RWPE2 (cell line): ENCODE data around the gene CNTNAP2.
"Not testable (repeated sequence)": the region's sequence is repeated elsewhere in the genome, so short reads cannot be mapped to it uniquely, and the experiment has no call there.

Source experiments
- ATAC-seq: fragments of 200-7000 bp; cut with Tn5 transposase; 3 replicates; pipeline ENCODE4 v1.9.1; 2021; ENCODE audit warnings: low read depth
- DNase-seq: peaks from one replicate; pipeline ENCODE4 v3.0.0-alpha.2; 2020; ENCODE audit warnings: low spot score
- H3K27ac ChIP-seq: fragments of 450-650 bp; 2 replicates; pipeline ENCODE4 v1.5.1; 2017; ENCODE audit warnings: mild to moderate bottlenecking; ENCODE audit not compliant: poor library complexity, severe bottlenecking
- H3K27me3 ChIP-seq: fragments of 250-450 bp; sonication (Bioruptor Pico); 2 replicates; pipeline ENCODE4 v1.5.1; 2021; ENCODE audit warnings: mild to moderate bottlenecking, moderate library complexity; ENCODE audit not compliant: insufficient read depth, poor library complexity, severe bottlenecking
- H3K36me3 ChIP-seq: fragments of 250-450 bp; sonication (Bioruptor Pico); 2 replicates; pipeline ENCODE4 v1.5.1; 2020; ENCODE audit warnings: low read depth, mild to moderate bottlenecking, moderate library complexity
- H3K4me1 ChIP-seq: fragments of 250-450 bp; sonication (Bioruptor Pico); 2 replicates; pipeline ENCODE4 v1.5.1; 2021; ENCODE audit warnings: mild to moderate bottlenecking, moderate library complexity; ENCODE audit not compliant: insufficient read depth, poor library complexity, severe bottlenecking
- H3K4me3 ChIP-seq: fragments of 250-450 bp; sonication (Bioruptor Pico); 2 replicates; pipeline ENCODE4 v1.5.1; 2021; ENCODE audit warnings: mild to moderate bottlenecking, moderate library complexity; ENCODE audit not compliant: severe bottlenecking
- H3K9me3 ChIP-seq: fragments of 250-450 bp; sonication (Bioruptor Pico); 2 replicates; pipeline ENCODE4 v1.5.1; 2021; ENCODE audit warnings: mild to moderate bottlenecking, moderate library complexity; ENCODE audit not compliant: severe bottlenecking
- TF ChIP-seq, protein P1 (sequence below): fragments of 450-650 bp; IDR thresholded peaks from one replicate; pipeline ENCODE4 v1.5.1; 2017; ENCODE audit warnings: mild to moderate bottlenecking, moderate library complexity; ENCODE audit not compliant: poor library complexity, severe bottlenecking

The CNTNAP2 gene

DNA sequence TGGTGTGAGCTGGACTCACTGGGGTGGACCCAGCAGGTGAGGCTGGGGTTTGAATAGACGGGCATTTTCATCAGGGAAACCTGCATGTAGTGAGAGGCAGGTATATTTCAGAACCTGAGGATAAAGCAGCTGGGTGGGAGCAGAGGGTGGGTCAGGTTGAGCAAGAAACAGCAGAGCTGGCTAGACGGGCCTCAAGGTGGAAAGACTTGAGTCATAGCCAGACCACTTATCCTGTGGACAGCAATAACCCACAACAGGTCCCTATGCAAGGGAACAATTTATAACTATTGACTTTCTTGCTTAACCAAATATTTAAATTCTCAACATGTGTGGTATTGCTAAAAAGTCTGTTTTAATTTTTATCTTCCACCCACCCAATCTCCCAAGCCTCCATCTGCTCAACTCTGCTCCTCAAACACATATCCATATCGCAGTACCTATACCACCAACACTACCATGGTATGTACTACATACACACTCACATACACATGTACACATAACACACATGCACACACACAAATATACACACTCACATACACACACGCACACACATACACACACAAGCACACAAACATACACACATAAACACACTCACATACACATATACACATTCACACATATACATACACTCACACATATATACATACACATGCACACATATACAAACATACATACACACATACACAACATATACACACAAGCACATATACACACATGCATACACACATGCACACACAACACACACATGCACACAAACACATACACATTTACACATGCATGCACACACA is 2345.0 kb downstream of the CNTNAP2 start:
- no peaks in the 10 kb centered on the region for H3K27me3 ChIP-seq
- TF ChIP-seq, protein P1, sequence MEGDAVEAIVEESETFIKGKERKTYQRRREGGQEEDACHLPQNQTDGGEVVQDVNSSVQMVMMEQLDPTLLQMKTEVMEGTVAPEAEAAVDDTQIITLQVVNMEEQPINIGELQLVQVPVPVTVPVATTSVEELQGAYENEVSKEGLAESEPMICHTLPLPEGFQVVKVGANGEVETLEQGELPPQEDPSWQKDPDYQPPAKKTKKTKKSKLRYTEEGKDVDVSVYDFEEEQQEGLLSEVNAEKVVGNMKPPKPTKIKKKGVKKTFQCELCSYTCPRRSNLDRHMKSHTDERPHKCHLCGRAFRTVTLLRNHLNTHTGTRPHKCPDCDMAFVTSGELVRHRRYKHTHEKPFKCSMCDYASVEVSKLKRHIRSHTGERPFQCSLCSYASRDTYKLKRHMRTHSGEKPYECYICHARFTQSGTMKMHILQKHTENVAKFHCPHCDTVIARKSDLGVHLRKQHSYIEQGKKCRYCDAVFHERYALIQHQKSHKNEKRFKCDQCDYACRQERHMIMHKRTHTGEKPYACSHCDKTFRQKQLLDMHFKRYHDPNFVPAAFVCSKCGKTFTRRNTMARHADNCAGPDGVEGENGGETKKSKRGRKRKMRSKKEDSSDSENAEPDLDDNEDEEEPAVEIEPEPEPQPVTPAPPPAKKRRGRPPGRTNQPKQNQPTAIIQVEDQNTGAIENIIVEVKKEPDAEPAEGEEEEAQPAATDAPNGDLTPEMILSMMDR, result no peak
- no peaks in the 10 kb centered on the region for H3K4me1 ChIP-seq
- ATAC-seq, result no peak
- DNase-seq, result no peak
- no peaks in the 10 kb centered on the region for H3K36me3 ChIP-seq
- no peak overlapping the region for H3K4me3 ChIP-seq
- H3K27ac ChIP-seq, result no peak overlapping the region
- no peaks in the 10 kb centered on the region for H3K9me3 ChIP-seq

DNA sequence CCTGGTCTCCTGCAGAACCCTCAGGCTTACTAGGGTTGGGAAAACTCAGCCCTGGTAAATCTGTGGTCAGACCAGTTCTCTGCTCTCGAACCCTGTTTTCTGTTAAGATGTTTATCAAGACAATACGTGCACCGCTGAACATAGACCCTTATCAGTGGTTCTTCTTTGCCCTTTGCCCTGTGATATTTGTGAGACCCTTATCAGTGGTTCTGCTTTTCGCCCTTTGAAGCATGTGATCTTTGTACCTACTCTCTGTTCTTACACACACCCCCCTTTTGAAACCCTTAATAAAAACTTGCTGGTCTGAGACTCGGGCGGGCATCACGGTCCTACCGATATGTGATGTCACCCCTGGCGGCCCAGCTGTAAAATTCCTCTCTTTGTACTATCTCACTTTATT is 2346.2 kb downstream of the CNTNAP2 start:
- not testable (repeated sequence) for DNase-seq, H3K27me3 ChIP-seq, H3K36me3 ChIP-seq, H3K27ac ChIP-seq, H3K4me3 ChIP-seq, H3K4me1 ChIP-seq, ATAC-seq, H3K9me3 ChIP-seq

DNA sequence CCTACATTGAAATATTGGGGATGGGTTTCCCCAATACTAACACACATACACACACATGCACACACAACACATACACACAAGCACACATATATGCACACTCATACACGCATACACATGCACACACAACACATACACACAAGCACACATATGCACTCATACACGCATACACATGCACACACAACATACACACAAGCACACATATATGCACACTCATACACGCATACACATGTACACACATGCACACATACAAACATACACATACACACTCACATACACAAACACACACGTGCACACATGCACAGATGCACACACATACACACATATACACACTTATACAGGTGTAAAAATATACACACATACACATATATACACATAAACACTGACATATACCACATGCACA is 2346.6 kb downstream of the CNTNAP2 start:
- ATAC-seq, result no peak
- no peak for DNase-seq
- Histone ChIP-seq H3K4me1 (no peaks in the 10 kb centered on the region), H3K4me3 (no peak overlapping the region), H3K27ac (no peak overlapping the region), H3K9me3 (no peaks in the 10 kb centered on the region), H3K36me3 (no peaks in the 10 kb centered on the region), H3K27me3 (no peaks in the 10 kb centered on the region)
- TF ChIP-seq, protein P1, result no peak

DNA sequence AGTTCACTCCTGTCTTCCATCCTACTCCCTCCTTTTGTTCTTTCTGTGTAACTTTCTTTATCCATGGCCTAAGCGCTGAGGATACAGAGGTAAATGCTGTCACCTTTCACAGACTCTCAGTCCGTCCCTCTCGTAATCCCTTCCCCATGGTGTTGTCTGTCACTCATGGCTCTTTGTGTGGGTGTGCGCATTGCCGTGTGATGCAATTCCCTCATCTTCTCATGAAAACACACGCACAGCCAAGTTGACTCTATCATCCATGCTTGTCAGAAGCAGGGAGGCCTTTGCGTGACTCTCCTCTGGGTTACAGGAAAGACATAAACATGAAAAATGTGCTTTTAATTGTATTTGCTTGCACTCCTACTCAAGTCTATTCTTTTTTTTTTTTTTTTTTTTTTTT is 2348.3 kb downstream of the CNTNAP2 start:
- ATAC-seq, result no peak
- no peaks in the 10 kb centered on the region for H3K27me3 ChIP-seq
- H3K27ac ChIP-seq, result no peak overlapping the region
- H3K36me3 ChIP-seq, result no peaks in the 10 kb centered on the region
- no peaks in the 10 kb centered on the region for H3K4me1 ChIP-seq
- TF ChIP-seq, protein P1, result no peak
- no peak overlapping the region for H3K4me3 ChIP-seq
- no peaks in the 10 kb centered on the region for H3K9me3 ChIP-seq
- no peak for DNase-seq

DNA sequence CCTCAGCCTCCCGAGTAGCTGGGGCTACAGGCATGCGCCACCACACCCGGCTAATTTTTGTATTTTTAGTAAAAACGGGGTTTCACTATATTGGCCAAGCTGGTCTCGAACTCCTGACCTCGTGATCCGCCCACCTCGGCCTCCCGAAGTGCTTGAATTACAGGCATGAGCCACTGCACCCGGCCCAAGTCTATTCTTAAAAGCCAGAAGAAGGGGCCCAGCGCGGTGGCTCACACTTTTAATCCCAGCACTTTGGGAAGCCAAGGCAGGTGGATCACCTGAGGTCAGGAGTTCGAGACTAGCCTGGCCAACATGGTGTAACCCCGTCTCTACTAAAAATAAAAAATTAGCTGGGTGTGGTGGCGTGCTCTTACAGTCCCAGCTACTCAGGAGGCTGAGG is 2348.8 kb downstream of the CNTNAP2 start:
- not testable (repeated sequence) for H3K9me3 ChIP-seq, H3K36me3 ChIP-seq, H3K4me3 ChIP-seq, DNase-seq, H3K27me3 ChIP-seq, ATAC-seq, H3K4me1 ChIP-seq, H3K27ac ChIP-seq

DNA sequence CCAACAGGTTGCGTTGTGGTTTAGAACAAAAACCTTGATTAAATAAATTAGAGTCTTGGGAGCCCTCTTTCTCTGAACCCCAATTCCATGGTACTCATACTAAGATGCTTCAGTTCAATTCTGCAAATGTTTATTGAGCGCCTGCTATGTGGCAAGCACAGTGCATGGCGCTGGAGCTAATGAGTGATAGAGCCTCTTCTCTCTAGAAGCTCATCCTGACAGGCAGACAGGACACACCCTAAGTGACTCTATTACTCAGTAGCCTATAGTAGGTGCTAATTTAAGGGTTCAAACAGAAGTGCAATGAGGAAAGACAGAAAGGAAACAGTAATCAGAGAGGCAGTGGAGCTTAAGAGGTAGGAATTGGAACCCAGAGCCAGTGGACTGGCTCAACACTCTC is 2349.5 kb downstream of the CNTNAP2 start:
- Histone ChIP-seq H3K36me3 (no peaks in the 10 kb centered on the region), H3K9me3 (no peaks in the 10 kb centered on the region), H3K4me3 (no peak overlapping the region), H3K4me1 (no peaks in the 10 kb centered on the region), H3K27me3 (no peaks in the 10 kb centered on the region), H3K27ac (no peak overlapping the region)
- ATAC-seq (no peak), DNase-seq (no peak)
- TF ChIP-seq, protein P1, result no peak
